Mammary epithelial cell (primary cell): ENCODE results near the gene VPS37D.

ENCODE experiments used
- CTCF ChIP-seq, 2 donors: IDR thresholded peaks in 1 of 2; conservative IDR thresholded peaks in 1 of 2; 2 replicates each; pipeline ENCODE4 v1.5.1; 2011 to 2012; ENCODE audit warnings: inconsistent platforms in 2 of 2, low read length in 2 of 2, mild to moderate bottlenecking in 2 of 2, control low read depth in 1 of 2, low read depth in 1 of 2; ENCODE audit not compliant: insufficient read depth in 1 of 2; ENCODE audit errors: extremely low read depth in 1 of 2
- EZH2 ChIP-seq: IDR thresholded peaks from 2 replicates; pipeline ENCODE4 v1.6.1; 2012; ENCODE audit warnings: low read length, inconsistent platforms, borderline replicate concordance

GRCh38 chr7:73633323-73633722 is 34.3 kb upstream of the VPS37D start:
- TF ChIP-seq CTCF (conservative IDR thresholded peaks at IDR 0.05 in 1 of 2, IDR thresholded peaks at IDR 0.05 in 1 of 2; ENCODE audit: extremely low read depth in 1 of 2, insufficient read depth in 1 of 2, low read depth in 1 of 2, low read length in 2 of 2), result no peak
- TF ChIP-seq EZH2, result no peak
